Peyer's patch (tissue), 4 donors: ENCODE measurements around the gene CD28.

Experiments
- POLR2A ChIP-seq, 2 donors: fragments of 450-650 bp; IDR thresholded peaks; one replicate each; pipeline ENCODE4 v1.5.1; 2017; ENCODE audit warnings: antibody characterized with exemption in 2 of 2, mild to moderate bottlenecking in 2 of 2, moderate library complexity in 2 of 2
- TF ChIP-seq, protein P1 (sequence below), 6 experiments: fragments of 450-650 bp in 4 of 6; fragments of 200-600 bp in 2 of 6; sonication (generic) in 1 of 6; IDR thresholded peaks; one replicate each; pipeline ENCODE4 v1.5.1; 2017 to 2019; ENCODE audit warnings: antibody characterized with exemption in 6 of 6, mild to moderate bottlenecking in 3 of 6, moderate library complexity in 1 of 6

DNA sequence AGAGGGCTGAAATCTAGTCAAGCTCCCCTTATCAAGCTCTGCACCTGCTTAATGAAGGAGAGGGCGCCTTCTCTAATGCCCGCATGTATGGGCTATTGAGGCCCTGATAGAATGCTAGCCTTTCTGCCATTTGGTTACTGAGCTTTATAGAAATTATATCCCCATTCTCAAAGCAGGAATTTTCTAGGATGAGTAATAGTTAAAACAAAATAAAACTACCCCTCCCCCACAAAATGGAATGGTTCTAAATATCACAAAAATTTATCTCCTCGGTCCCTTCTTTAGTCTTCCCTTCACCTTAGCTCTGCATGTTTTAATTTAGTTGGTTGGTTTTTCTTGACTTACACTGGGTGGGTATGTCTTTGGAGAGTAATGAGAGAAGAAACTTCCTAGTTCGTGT, 37.7 kb downstream of the CD28 start:
- TF ChIP-seq POLR2A (IDR thresholded peaks at IDR 0.05): no peak
- TF ChIP-seq, protein P1, sequence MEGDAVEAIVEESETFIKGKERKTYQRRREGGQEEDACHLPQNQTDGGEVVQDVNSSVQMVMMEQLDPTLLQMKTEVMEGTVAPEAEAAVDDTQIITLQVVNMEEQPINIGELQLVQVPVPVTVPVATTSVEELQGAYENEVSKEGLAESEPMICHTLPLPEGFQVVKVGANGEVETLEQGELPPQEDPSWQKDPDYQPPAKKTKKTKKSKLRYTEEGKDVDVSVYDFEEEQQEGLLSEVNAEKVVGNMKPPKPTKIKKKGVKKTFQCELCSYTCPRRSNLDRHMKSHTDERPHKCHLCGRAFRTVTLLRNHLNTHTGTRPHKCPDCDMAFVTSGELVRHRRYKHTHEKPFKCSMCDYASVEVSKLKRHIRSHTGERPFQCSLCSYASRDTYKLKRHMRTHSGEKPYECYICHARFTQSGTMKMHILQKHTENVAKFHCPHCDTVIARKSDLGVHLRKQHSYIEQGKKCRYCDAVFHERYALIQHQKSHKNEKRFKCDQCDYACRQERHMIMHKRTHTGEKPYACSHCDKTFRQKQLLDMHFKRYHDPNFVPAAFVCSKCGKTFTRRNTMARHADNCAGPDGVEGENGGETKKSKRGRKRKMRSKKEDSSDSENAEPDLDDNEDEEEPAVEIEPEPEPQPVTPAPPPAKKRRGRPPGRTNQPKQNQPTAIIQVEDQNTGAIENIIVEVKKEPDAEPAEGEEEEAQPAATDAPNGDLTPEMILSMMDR (IDR thresholded peaks at IDR 0.05): no peak
